Left ventricle myocardium inferior (tissue), 1 donor: Measurements from ENCODE around the gene SLC4A2. TPM values are rescaled to one million over a fixed set of nuclear protein-coding genes. Genes with fewer than 3 reads are reported as not detected.

Source experiments
- DNase-seq: peaks from one replicate; pipeline ENCODE4 v3.0.0-alpha.2; 2020
- H3K27ac ChIP-seq: fragments of 200-600 bp; replicated peaks from 2 replicates; pipeline ENCODE4 v1.8.0; 2021
- H3K27me3 ChIP-seq: fragments of 200-600 bp; 2 replicates; pipeline ENCODE4 v1.8.0; 2021; ENCODE audit warnings: low read depth
- H3K36me3 ChIP-seq: fragments of 200-600 bp; 2 replicates; pipeline ENCODE4 v1.8.0; 2021
- H3K4me1 ChIP-seq: fragments of 200-600 bp; 2 replicates; pipeline ENCODE4 v1.8.0; 2021
- H3K4me3 ChIP-seq: fragments of 200-600 bp; 2 replicates; pipeline ENCODE4 v1.8.0; 2021; ENCODE audit warnings: mild to moderate bottlenecking, moderate library complexity
- H3K9me3 ChIP-seq: fragments of 200-600 bp; replicated peaks from 2 replicates; pipeline ENCODE4 v1.8.0; 2021
- CTCF ChIP-seq: fragments of 200-600 bp; IDR thresholded peaks from 2 replicates; pipeline ENCODE4 v1.8.0; 2021; ENCODE audit warnings: antibody characterized with exemption, mild to moderate bottlenecking, borderline replicate concordance
- intact Hi-C: fragments of 100-400 bp; cut with micrococcal nuclease; formaldehyde crosslinking; loops from one replicate; pipeline ENCODE4 v1.11.0; 2022
- total RNA-seq: library from RNA; stranded (reverse); fragmentation: NEBNext Ultra II Directional; extraction: Animal tissue kit (Norgen Biotek cat#: 25700); gene quantifications from one replicate; pipeline ENCODE4 v1.2.1, GENCODE V29; 2021
- donor health status: DM: no; HTN: yes; CAD: no; lungs with severe emphysema.

SLC4A2 gene
- total RNA-seq, 1 donor from 2014 or later = 62.9 TPM

GRCh38 chr7:151051108-151051507 is 8.3 kb upstream of the SLC4A2 start:
- Histone ChIP-seq H3K27me3 (peaks cover 8% of the 10 kb centered on the region), H3K4me3 (peak overlapping the region; percentile 36), H3K9me3 (no peaks in the 10 kb centered on the region), H3K27ac (no peak overlapping the region), H3K4me1 (peaks cover 10% of the 10 kb centered on the region), H3K36me3 (no peaks in the 10 kb centered on the region)
- no peak for TF ChIP-seq CTCF
- DNase-seq = peak; percentile 52
- intact Hi-C loops = no loop called here

- intact Hi-C loops = no loop called here
- TF ChIP-seq CTCF = no peak
- no peaks in the 10 kb centered on the region for H3K36me3 ChIP-seq
- peaks cover 8% of the 10 kb centered on the region for H3K27me3 ChIP-seq
- H3K9me3 ChIP-seq = no peaks in the 10 kb centered on the region
- H3K4me3 ChIP-seq = no peak overlapping the region
- peaks cover 22% of the 10 kb centered on the region for H3K4me1 ChIP-seq
- no peak overlapping the region for H3K27ac ChIP-seq
- no peak for DNase-seq
These were observed 6.3 kb upstream of the SLC4A2 start for GRCh38 chr7:151053096-151053495.

- intact Hi-C loops = no loop called here
- H3K27ac ChIP-seq = no peak overlapping the region
- no peak for TF ChIP-seq CTCF
- peaks cover 28% of the 10 kb centered on the region for H3K4me1 ChIP-seq
- H3K27me3 ChIP-seq = peaks cover 8% of the 10 kb centered on the region
- no peak overlapping the region for H3K4me3 ChIP-seq
- no peak for DNase-seq
- H3K36me3 ChIP-seq = no peaks in the 10 kb centered on the region
- no peaks in the 10 kb centered on the region for H3K9me3 ChIP-seq
These were observed 5.6 kb upstream of the SLC4A2 start for GRCh38 chr7:151053751-151054150.

GRCh38 chr7:151056283-151056665 is 3.1 kb upstream of the SLC4A2 start:
- no peak for DNase-seq
- Histone ChIP-seq H3K36me3 (no peaks in the 10 kb centered on the region), H3K27me3 (no peaks in the 10 kb centered on the region), H3K4me1 (peaks cover 45% of the 10 kb centered on the region), H3K9me3 (no peaks in the 10 kb centered on the region), H3K4me3 (no peak overlapping the region), H3K27ac (no peak overlapping the region)
- TF ChIP-seq CTCF = no peak
- intact Hi-C loops = no loop called here

GRCh38 chr7:151056666-151057505 is 2.5 kb upstream of the SLC4A2 start:
- Histone ChIP-seq H3K4me1 (peaks cover 48% of the 10 kb centered on the region), H3K27me3 (no peaks in the 10 kb centered on the region), H3K36me3 (no peaks in the 10 kb centered on the region), H3K9me3 (no peaks in the 10 kb centered on the region), H3K4me3 (peak overlapping the region; percentile 93), H3K27ac (peak overlapping the region; percentile 97)
- intact Hi-C loops = no loop called here
- TF ChIP-seq CTCF = no peak
- DNase-seq = no peak
